GM18867 (cell line): ENCODE measurements around the gene TBC1D1.
A peak's percentile ranks its signal among the peaks of the same experiment; 100 is the strongest.

Source experiments
- ATAC-seq: cut with Tn5 transposase; IDR thresholded peaks from one replicate; pipeline ENCODE4 v1.9.1; 2021; ENCODE audit warnings: mild to moderate bottlenecking, moderate library complexity; ENCODE audit not compliant: unreplicated experiment

Gene TBC1D1

DNA sequence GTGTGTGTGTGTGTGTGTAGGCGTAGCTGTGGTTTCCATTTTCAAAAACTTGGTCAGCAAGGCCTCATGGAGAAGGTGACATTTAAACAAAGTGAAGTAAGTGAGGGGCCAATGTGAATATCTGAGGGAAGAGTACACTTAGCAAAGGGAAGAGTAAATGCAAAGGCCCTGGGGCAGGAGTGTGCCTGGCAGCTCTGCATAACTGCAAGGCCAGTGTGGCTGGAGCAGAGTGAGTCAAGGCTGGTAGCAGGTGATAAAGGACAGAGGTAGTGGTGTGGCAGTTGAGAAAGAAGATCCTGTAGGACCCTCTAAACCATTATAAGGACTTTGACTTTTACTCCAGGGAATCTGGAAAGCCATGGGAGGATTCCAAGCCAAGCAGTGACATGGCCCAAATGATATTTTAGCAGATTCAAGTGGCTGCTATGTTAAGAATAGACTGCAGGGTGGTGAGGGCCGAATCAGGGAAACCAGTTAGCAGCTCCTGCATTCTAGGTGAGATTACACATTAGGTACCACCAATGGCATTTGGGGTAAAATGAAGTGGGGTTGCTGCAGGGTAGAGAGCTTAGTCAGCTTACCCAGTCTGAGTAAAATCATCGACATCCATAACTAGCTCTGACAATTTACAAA lies 5.9 kb upstream of the TBC1D1 start:
- no peak for ATAC-seq

- no peak for ATAC-seq
Observed at GRCh38 chr4:37885496-37885895, 5.4 kb upstream of the TBC1D1 start.

DNA sequence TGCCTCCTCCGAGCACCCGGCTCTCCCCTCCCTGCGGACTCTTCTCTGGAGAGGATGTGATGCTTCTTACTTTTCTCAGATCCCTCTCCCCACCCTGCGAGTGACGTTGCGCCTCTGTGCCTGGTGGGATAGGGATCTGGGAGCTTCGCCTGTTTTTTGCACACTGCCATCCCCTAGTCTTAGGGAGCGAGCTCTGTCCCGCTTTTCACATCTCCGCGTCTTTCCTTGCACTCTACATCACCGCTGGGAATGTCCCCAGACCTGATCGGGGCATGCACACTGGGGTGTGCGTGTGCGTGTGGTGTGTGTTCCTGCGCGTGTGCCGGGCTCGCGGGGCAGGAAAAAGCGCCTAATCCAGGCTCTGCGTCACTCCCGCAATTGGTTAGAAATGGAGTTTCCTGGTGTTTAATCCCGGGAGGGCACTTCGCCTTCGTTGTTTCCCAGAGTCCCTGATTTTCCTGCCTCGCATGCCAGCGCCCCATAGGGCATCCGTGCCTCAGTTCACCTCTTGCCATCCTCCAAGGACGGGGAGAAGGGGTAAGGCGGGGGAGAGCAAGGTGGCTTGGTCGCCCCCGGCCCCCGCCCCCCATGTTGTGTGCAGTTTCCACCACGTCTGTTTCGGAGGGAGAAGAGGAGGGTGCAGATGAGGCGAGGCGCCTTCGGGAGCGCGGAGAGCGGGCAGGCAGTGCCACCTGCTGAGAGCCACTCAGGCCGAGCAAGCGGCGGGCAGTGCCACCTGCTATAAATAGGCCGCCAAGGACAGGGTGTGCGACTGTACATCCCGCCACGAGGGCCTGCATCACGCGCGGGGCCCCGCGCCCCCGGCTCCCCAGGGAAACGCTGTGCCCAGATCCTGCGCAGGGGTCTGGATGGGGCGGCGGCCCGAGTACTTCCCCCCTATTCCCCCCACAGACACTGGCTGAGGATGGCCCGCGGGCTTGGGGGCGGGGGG lies 759 bp upstream of the TBC1D1 start:
- ATAC-seq: peak; percentile 14

GRCh38 chr4:37891260-37892159 lies 626 bp downstream of the TBC1D1 start:
- ATAC-seq: peak; percentile 61

DNA sequence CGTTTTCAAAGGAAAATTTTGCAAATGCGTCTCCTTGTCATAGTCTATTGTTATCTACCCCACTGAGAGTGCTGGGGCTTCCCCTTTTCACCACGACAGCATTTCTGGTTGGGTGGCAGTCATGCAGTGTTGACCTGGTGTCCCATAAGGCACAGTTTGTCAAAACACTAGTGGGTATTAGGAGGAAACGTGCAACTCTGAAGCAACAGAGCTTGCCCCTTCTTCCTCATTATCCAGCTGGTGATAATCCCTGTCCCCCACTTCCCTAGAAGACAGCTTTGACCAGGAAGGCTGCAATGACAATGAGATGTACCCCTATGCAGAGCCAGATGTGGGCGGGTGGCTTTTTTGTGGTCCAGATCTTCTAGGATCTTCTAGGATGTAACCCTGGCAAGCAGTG lies 1.8 kb downstream of the TBC1D1 start:
- ATAC-seq: peak; percentile 54

DNA sequence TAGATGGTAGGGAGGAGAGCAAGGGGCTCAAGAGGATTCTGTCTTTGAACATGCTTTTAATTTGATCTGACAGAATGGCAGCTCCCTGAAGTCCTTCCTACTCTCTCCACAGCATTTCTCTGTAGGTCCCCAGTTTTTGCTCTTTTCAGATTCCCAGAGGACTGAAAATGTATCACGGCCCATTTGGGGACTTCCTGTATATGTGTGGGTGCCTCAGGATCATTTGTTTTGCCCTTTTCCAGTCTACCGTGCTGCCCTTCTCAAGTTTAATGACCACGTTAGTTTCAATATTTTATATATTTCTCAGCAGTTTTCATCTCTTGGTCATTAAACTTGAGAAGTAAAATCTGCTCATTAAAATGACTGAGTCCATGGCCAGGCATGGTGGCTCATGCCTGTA lies 2.3 kb downstream of the TBC1D1 start:
- no peak for ATAC-seq

- ATAC-seq: no peak
Observed at GRCh38 chr4:37895271-37895670, 4.4 kb downstream of the TBC1D1 start.

- ATAC-seq: no peak
Observed at GRCh38 chr4:37896206-37896860, 5.4 kb downstream of the TBC1D1 start.

- no peak for ATAC-seq
Observed at GRCh38 chr4:37902212-37902611, 11.3 kb downstream of the TBC1D1 start.

GRCh38 chr4:37902738-37903693 lies 12.1 kb downstream of the TBC1D1 start:
- no peak for ATAC-seq

DNA sequence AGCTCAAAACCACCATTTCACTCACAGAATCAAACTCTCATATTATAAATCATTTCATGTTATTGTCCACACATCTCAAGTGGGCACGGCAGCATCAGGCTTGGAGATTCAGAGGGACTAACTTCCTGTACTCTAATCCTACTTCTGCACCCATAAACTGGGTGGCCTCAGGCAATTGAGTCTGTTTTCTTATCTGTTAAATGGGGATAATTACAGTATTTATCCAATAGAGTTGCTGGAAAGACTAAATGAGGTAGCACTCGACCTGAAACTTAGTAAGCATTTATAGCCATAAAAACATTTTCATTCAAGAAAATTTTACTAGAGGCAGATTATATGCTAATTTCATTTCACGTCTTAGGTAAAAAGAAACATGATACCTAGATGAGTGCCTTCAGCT lies 13.0 kb downstream of the TBC1D1 start:
- ATAC-seq: no peak

DNA sequence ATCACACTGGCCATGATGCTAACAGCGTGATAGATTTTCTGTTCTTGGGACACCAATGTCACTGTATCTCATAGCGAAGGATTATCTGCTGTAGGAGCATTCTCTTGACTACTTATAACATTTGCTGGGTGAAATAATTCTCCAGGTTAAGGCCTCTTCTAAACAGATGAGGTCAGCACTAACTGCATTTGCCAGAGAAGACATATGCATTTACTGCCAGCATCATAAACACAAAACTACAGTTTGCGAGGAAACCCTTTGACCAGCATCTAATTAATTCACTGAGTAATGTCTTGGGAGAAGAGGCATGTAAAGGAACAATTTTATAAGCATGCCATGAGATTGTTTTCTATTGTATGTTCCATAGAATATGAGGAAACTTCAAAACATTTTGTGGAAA lies 13.9 kb downstream of the TBC1D1 start:
- no peak for ATAC-seq

DNA sequence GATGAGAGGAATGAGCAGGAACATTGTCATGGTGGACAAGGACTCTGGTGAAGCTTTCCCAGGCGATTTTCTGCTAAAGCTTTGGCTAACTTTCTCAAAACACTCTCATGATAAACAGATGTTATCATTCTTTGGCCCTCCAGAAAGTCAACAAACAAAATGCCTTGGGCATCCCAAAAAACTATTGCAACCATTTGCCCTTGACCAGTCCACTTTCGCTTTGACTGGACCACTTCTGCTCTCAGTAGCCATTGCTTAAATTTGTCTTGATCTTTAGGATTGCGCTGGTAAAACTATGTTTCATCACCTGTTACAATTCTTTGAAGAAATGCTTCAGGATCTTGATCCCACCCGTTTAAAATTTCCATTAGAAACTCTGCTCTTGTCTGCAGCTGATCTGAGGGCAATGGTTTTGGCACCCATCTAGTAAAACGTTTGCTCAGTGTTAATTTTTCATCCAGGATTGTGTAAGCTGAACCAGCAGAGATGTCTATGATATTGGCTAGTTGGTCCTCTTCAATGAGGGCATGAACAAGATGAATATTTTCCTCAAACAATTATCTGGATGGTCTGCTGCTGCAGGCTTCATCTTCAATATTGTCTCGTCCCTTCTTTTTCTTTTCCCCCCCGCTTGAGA lies 14.8 kb downstream of the TBC1D1 start:
- no peak for ATAC-seq

DNA sequence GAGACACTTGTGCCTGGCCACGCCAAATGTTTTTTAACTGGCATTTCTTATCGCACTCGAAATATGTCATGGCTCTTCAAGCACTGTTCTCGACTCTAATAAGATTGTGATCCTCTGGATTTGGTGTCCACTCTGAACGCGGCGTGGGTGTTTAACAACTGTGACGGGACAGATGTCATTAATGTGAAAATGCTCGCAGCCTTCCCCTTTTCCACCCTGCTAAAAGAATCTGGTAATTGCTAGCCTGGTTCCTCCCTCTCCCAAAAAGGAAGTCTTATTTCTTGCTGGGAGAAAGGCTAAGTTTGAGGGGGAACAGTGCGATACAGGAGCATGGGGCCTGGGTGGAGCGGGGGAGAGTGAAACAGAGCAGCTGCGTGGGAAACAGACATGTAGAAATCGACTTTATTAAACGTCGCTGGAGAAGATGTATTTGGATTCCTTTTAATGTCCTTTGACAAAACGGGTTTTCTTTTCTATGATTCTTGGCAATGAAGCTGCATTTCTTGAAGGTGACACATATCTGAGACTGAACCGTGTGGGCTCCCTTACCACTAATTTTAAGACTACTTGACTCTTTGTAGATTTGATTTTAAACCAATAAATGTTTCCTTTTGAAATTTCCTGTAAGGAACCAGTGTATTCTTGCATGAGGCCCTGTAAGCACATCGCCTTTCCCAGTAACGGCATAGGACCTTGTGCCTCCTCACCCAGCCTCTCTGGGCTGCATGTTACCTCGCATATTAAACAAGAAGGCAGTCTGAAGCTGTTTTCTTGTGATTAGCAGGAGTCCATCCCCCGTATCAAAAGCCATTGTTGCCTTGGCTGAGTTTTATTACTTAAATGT lies 17.8 kb downstream of the TBC1D1 start:
- ATAC-seq: no peak

- no peak for ATAC-seq
Observed at GRCh38 chr4:37909332-37910090, 18.6 kb downstream of the TBC1D1 start.

- no peak for ATAC-seq
Observed at GRCh38 chr4:37910091-37910486, 19.2 kb downstream of the TBC1D1 start.

DNA sequence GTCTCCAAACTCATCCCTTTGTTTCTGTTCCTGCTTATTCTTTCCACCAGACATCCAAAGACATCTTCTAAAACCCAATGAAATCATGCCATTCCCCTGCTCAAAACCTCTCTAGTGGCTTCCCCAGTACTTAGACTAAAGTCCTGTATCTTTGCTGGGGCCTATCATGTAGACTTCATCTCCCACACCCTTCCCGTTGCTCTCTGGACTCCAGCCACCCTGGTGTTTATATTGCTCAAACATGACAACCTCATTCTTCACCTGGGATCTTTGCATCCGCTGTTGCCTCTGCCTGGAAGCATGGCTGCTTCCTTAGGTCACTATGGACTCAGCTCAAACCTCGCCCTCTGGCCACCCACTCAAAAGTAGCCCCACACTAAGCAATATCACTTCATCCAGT lies 23.7 kb downstream of the TBC1D1 start:
- no peak for ATAC-seq

DNA sequence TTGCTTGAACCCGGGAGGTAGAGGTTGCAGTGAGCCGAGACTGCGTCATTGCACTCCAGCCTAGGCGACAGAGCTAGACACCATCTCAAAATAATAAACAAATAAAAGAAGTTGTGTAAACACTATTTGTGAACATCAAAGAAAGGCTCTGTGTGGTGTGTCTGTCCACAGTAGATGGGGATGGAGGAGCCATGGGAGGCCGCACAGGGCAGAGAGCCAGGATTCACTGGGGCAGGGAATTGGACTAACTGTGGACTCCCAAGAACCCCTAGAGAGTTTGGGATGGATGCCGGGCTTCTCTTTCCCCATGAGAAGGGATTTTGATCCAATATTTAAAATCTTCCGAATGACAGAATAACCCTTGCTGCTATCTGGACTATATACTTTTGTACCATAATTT lies 26.5 kb downstream of the TBC1D1 start:
- no peak for ATAC-seq
